GM10266 (cell line): Measurements from ENCODE around the gene KIF9.

Source experiments
- DNase-seq: peaks from one replicate; pipeline ENCODE4 v3.0.0; 2012; ENCODE audit errors: extremely low spot score
- CTCF ChIP-seq: IDR thresholded peaks from 2 replicates; pipeline ENCODE4 v1.5.1; 2012; ENCODE audit warnings: mild to moderate bottlenecking, low read depth; ENCODE audit not compliant: control insufficient read depth, insufficient read depth; ENCODE audit errors: missing control alignments

KIF9 gene

GRCh38 chr3:47291158-47291753 is 8.7 kb upstream of the KIF9 start:
- DNase-seq: no peak
- no peak for TF ChIP-seq CTCF

- no peak for TF ChIP-seq CTCF
- DNase-seq: no peak
Observed at GRCh38 chr3:47288966-47289910, 6.6 kb upstream of the KIF9 start.

- TF ChIP-seq CTCF: no peak
- no peak for DNase-seq
Observed at GRCh38 chr3:47283591-47284364, 1.2 kb upstream of the KIF9 start.

- no peak for DNase-seq
- TF ChIP-seq CTCF: no peak
Observed at GRCh38 chr3:47283193-47283537, 566 bp upstream of the KIF9 start.

GRCh38 chr3:47280519-47280918 is 2.1 kb downstream of the KIF9 start:
- DNase-seq: no peak
- TF ChIP-seq CTCF: no peak

GRCh38 chr3:47276558-47276957 is 6.0 kb downstream of the KIF9 start:
- DNase-seq: no peak
- TF ChIP-seq CTCF: no peak

- DNase-seq: no peak
- TF ChIP-seq CTCF: no peak
Observed at GRCh38 chr3:47274652-47275051, 7.9 kb downstream of the KIF9 start.
